IMR-90 (cell line): ENCODE data around the gene AIFM2. TPM values are rescaled to one million over a fixed set of nuclear protein-coding genes. Genes with fewer than 3 reads are reported as not detected.

Source experiments
- ATAC-seq: fragments of 200-7000 bp; cut with Tn5 transposase; 2 replicates; pipeline ENCODE4 v1.9.1; 2020; ENCODE audit warnings: low read depth, mild to moderate bottlenecking, moderate library complexity
- BruUV-seq: library from RNA; stranded (reverse); fragments of 400-500 nt; replicated peaks from 2 replicates; lab custom pipeline; 2021; lab: Mats Ljungman, UMichigan
- CTCF ChIA-PET: fragments of 300-600 bp; formaldehyde crosslinking; extraction: SDS; loops from one replicate; lab custom pipeline; 2021; ENCODE audit warnings: antibody characterized with exemption; lab: Yijun Ruan, JAX
- POLR2A ChIA-PET: fragments of 300-600 bp; sonication (Branson Sonifier 250); formaldehyde crosslinking; loops from one replicate; lab custom pipeline; 2022; ENCODE audit warnings: antibody characterized with exemption; ENCODE audit not compliant: unreplicated experiment; lab: Charles Lee
- DNase-seq: peaks from one replicate; pipeline ENCODE4 v3.0.0; 2013
- H2AFZ ChIP-seq: replicated peaks from 2 replicates; pipeline ENCODE3; 2013; ENCODE audit warnings: low read length, mild to moderate bottlenecking; ENCODE audit not compliant: poor library complexity
- H2AK5ac ChIP-seq: 2 replicates; pipeline ENCODE4 v1.6.1; 2013; ENCODE audit warnings: low read depth, low read length, inconsistent platforms
- H2AK9ac ChIP-seq: replicated peaks from 2 replicates; pipeline ENCODE3; 2013; ENCODE audit warnings: mild to moderate bottlenecking, low read depth, low read length, moderate library complexity; ENCODE audit not compliant: poor library complexity
- H2BK120ac ChIP-seq: 2 replicates; pipeline ENCODE4 v1.6.1; 2013; ENCODE audit warnings: low read depth, low read length, inconsistent platforms
- H2BK15ac ChIP-seq: 3 replicates; pipeline ENCODE4 v1.6.1; 2013; ENCODE audit warnings: low read depth, low read length, inconsistent platforms
- H2BK20ac ChIP-seq: 2 replicates; pipeline ENCODE4 v1.6.1; 2013; ENCODE audit warnings: low read depth, mild to moderate bottlenecking, inconsistent platforms, low read length, moderate library complexity
- H2BK5ac ChIP-seq: 2 replicates; pipeline ENCODE4 v1.6.1; 2013; ENCODE audit warnings: mild to moderate bottlenecking, low read depth, low read length, inconsistent platforms; ENCODE audit not compliant: poor library complexity, severe bottlenecking
- H3K14ac ChIP-seq: replicated peaks from 2 replicates; pipeline ENCODE4 v1.6.1; 2013; ENCODE audit warnings: low read depth, low read length, inconsistent platforms
- H3K18ac ChIP-seq: 2 replicates; pipeline ENCODE4 v1.6.1; 2013; ENCODE audit warnings: low read depth, low read length, control low read depth
- H3K23ac ChIP-seq: 2 replicates; pipeline ENCODE4 v1.6.1; 2013; ENCODE audit warnings: low read depth, low read length, inconsistent platforms
- H3K27ac ChIP-seq: 2 replicates; pipeline ENCODE4 v1.5.1; 2013; ENCODE audit warnings: mild to moderate bottlenecking, control low read depth, low read length; ENCODE audit not compliant: insufficient read depth
- H3K27me3 ChIP-seq: 2 replicates; pipeline ENCODE4 v1.6.1; 2013; ENCODE audit warnings: low read length; ENCODE audit not compliant: control insufficient read depth, insufficient read depth
- H3K36me3 ChIP-seq: 2 replicates; pipeline ENCODE4 v1.6.1; 2013; ENCODE audit warnings: low read length, mixed read lengths; ENCODE audit not compliant: control insufficient read depth, insufficient read depth
- H3K4ac ChIP-seq: 2 replicates; pipeline ENCODE4 v1.6.1; 2013; ENCODE audit warnings: low read depth, low read length, inconsistent platforms
- H3K4me1 ChIP-seq: 2 replicates; pipeline ENCODE4 v1.6.1; 2013; ENCODE audit warnings: low read length, mixed read lengths; ENCODE audit not compliant: control insufficient read depth, insufficient read depth
- H3K4me2 ChIP-seq: 2 replicates; pipeline ENCODE4 v1.6.1; 2013; ENCODE audit warnings: low read depth, mild to moderate bottlenecking, control low read depth, low read length, moderate library complexity
- H3K4me3 ChIP-seq: 2 replicates; pipeline ENCODE4 v1.5.1; 2013; ENCODE audit warnings: low read depth, mild to moderate bottlenecking, control low read depth, low read length, moderate library complexity; ENCODE audit not compliant: insufficient read depth
- H3K56ac ChIP-seq: 2 replicates; pipeline ENCODE4 v1.6.1; 2013; ENCODE audit warnings: low read length, inconsistent platforms; ENCODE audit not compliant: insufficient read depth; ENCODE audit errors: extremely low read depth
- H3K79me1 ChIP-seq, 2 experiments: 2 replicates each; pipeline ENCODE4 v1.6.1; 2013; ENCODE audit warnings: low read length in 2 of 2, inconsistent platforms in 1 of 2, low read depth in 1 of 2
- H3K9ac ChIP-seq: 2 replicates; pipeline ENCODE4 v1.6.1; 2013; ENCODE audit warnings: low read depth, low read length, control low read depth
- H3K9me1 ChIP-seq: 2 replicates; pipeline ENCODE4 v1.6.1; 2013; ENCODE audit warnings: low read length, inconsistent platforms; ENCODE audit not compliant: insufficient read depth
- H3K9me3 ChIP-seq: 2 replicates; pipeline ENCODE4 v1.6.1; 2013; ENCODE audit warnings: low read length; ENCODE audit not compliant: control insufficient read depth, insufficient read depth
- H4K20me1 ChIP-seq: 2 replicates; pipeline ENCODE4 v1.6.1; 2013; ENCODE audit warnings: low read length, inconsistent platforms; ENCODE audit not compliant: insufficient read depth
- H4K5ac ChIP-seq: 2 replicates; pipeline ENCODE4 v1.6.1; 2013; ENCODE audit warnings: mild to moderate bottlenecking, low read depth, low read length, control low read depth
- H4K8ac ChIP-seq, 2 experiments: 2 replicates each; pipeline ENCODE4 v1.6.1; 2013; ENCODE audit warnings: low read depth in 2 of 2, low read length in 2 of 2, control low read depth in 1 of 2, inconsistent platforms in 1 of 2
- H4K91ac ChIP-seq: 2 replicates; pipeline ENCODE4 v1.6.1; 2013; ENCODE audit warnings: low read depth, low read length, inconsistent platforms; ENCODE audit not compliant: insufficient read depth
- CEBPB ChIP-seq: IDR thresholded peaks from 2 replicates; pipeline ENCODE4 v1.6.1; 2012; ENCODE audit warnings: low read depth, low read length, improper control_type of control experiment
- ELK1 ChIP-seq: fragments of 150-350 bp; IDR thresholded peaks from 2 replicates; pipeline ENCODE4 v1.6.1; 2016; ENCODE audit warnings: low read depth, mild to moderate bottlenecking, low read length, moderate library complexity, borderline replicate concordance
- FOS ChIP-seq: fragments of 150-350 bp; IDR thresholded peaks from 2 replicates; pipeline ENCODE4 v1.6.1; 2016; ENCODE audit warnings: low read depth, low read length
- MAFK ChIP-seq: IDR thresholded peaks from 2 replicates; pipeline ENCODE4 v1.6.1; 2012; ENCODE audit warnings: low read depth, low read length, improper control_type of control experiment
- MAZ ChIP-seq: IDR thresholded peaks from 2 replicates; pipeline ENCODE4 v1.6.1; 2012; ENCODE audit warnings: low read depth, mild to moderate bottlenecking, low read length, improper control_type of control experiment, moderate library complexity, borderline replicate concordance
- MXI1 ChIP-seq: IDR thresholded peaks from 2 replicates; pipeline ENCODE4 v1.6.1; 2012; ENCODE audit warnings: low read depth, mild to moderate bottlenecking, low read length, moderate library complexity, borderline replicate concordance
- NFE2L2 ChIP-seq: fragments of 150-350 bp; IDR thresholded peaks from 2 replicates; pipeline ENCODE4 v1.6.1; 2016; ENCODE audit warnings: low read depth, mild to moderate bottlenecking, low read length
- POLR2A ChIP-seq: IDR thresholded peaks from 2 replicates; pipeline ENCODE4 v1.6.1; 2012; ENCODE audit warnings: mild to moderate bottlenecking, low read depth, low read length
- RAD21 ChIP-seq: IDR thresholded peaks from 2 replicates; pipeline ENCODE4 v1.6.1; 2012; ENCODE audit warnings: low read length, improper control_type of control experiment
- RCOR1 ChIP-seq: IDR thresholded peaks from 2 replicates; pipeline ENCODE4 v1.6.1; 2012; ENCODE audit warnings: mild to moderate bottlenecking, low read length, improper control_type of control experiment; ENCODE audit not compliant: insufficient replicate concordance
- RFX5 ChIP-seq: IDR thresholded peaks from 2 replicates; pipeline ENCODE4 v1.8.0; 2012; ENCODE audit warnings: low read depth, mild to moderate bottlenecking, low read length, moderate library complexity
- SMC3 ChIP-seq: fragments of 150-350 bp; IDR thresholded peaks from 2 replicates; pipeline ENCODE4 v1.6.1; 2016; ENCODE audit warnings: low read depth, mild to moderate bottlenecking, antibody characterized with exemption, low read length, moderate library complexity
- USF2 ChIP-seq: fragments of 150-350 bp; IDR thresholded peaks from 2 replicates; pipeline ENCODE4 v1.6.1; 2017; ENCODE audit warnings: mild to moderate bottlenecking, antibody characterized with exemption, low read length, low read depth
- WGBS, 2 experiments: methylation state at CpG; one replicate each; pipeline versions ENCODE4 v1.1.5 to v1.1.7; 2013; ENCODE audit warnings: missing lambda C conversion rate in 2 of 2; ENCODE audit not compliant: insufficient read length in 1 of 2; ENCODE audit errors: extremely low coverage in 2 of 2; 5-methylcytosine and 5-hydroxymethylcytosine counted together
- dilution Hi-C: fragments of 300-500 bp; cut with HindIII; formaldehyde crosslinking; loops from one replicate; pipeline ENCODE4 v1.14.3; 2018; ENCODE audit warnings: low sequenced_read_pairs; ENCODE audit not compliant: unreplicated experiment
- in situ Hi-C: fragments of 300-500 bp; cut with MboI; formaldehyde crosslinking; loops from 3 replicates; pipeline ENCODE4 v1.14.3; 2019; ENCODE audit warnings: low sequenced_read_pairs, inconsistent platforms, mixed read lengths
- intact Hi-C: fragments of 100-400 bp; cut with micrococcal nuclease; formaldehyde crosslinking; loops from 2 replicates; pipeline ENCODE4 v1.10.0; 2022
- polyA plus RNA-seq, 3 experiments: library from polyadenylated mRNA; depleted of rRNA; stranded (reverse); fragments of >200 nt; gene quantifications; 2 replicates each; pipeline ENCODE4 v1.2.3, GENCODE V29; 2012; ENCODE audit warnings: low replicate concordance in 1 of 3
- total RNA-seq: library from RNA; depleted of rRNA; stranded (reverse); fragments of >200 nt; gene quantifications from 2 replicates; pipeline ENCODE4 v1.2.3, GENCODE V29; 2012
- TF ChIP-seq, protein P1 (sequence below): conservative IDR thresholded peaks from 2 replicates; pipeline ENCODE4 v1.5.1; 2012; ENCODE audit warnings: mild to moderate bottlenecking, low read depth, low read length, improper control_type of control experiment

The AIFM2 gene
- total and polyA plus RNA-seq, 2 of the 4 experiments (the other 2 are of a cell fraction): 2.0 to 4.6 TPM

DNA sequence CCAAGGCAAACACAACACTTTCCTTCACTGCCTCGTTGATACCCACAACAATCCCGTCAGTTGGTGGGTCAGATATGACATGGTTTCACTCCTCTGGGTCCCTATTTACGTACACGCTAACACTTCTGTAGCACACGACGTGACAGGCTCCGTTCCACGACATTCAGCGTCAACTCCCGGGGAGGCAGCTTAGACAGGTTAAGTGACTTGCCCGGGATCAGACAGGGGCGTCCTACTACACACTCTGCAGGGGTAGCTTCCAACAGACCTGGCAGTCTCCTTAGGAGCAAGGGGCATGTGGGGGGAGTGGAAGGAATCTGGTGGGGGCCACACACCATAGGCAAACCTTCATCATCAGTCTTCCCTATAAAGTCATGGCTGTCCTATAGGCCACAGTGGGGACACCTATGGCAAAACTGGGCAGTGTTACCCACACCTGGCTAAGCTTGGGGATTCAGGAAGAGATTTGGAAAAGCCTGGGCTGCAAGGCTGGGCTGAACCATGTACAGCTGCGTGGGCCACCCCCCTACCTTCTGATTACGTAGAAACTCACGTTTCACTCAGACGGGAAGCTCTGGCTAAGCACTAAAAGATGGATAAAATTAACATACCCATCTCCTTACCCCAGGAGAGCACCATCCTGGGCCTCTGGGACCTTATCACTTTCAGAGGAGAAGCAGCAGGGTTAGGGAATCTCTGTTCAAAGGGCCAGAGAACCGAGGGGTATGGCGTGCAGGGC, 11.9 kb upstream of the AIFM2 start:
- Histone ChIP-seq H3K79me1 (peaks cover 32 to 54% of the 10 kb centered on the region in 2 experiments), H3K36me3 (peaks cover 14% of the 10 kb centered on the region), H3K27me3 (no peaks in the 10 kb centered on the region), H4K5ac (no peak overlapping the region), H3K4ac (no peak overlapping the region), H3K4me3 (no peak overlapping the region), H2AK9ac (no peak overlapping the region), H4K20me1 (peaks cover 42% of the 10 kb centered on the region), H3K23ac (peak overlapping the region; percentile 19; the same call in 1 of the 2 replicates), H3K18ac (no peak overlapping the region), H3K4me1 (peaks cover 11% of the 10 kb centered on the region), H3K27ac (no peak overlapping the region), H2BK5ac (no peak overlapping the region), H3K9me3 (no peaks in the 10 kb centered on the region), H4K8ac (peak overlapping the region in 1 of 2 experiments; percentile 6; a peak in 2 of 4 replicates), H4K91ac (no peak overlapping the region), H3K4me2 (peak overlapping the region; percentile 63; the same call in 1 of the 2 replicates), H2BK20ac (no peak overlapping the region), H3K9me1 (peaks cover 13% of the 10 kb centered on the region; the same call in 1 of the 2 replicates), H3K14ac (no peak overlapping the region; the same call in 1 of the 2 replicates), H2BK120ac (no peak overlapping the region), H2BK15ac (no peak overlapping the region), H3K56ac (no peak overlapping the region), H3K9ac (peak overlapping the region; percentile 40; the same call in 1 of the 2 replicates), H2AFZ (no peak overlapping the region), H2AK5ac (0 out of 2 replicates have a peak overlapping the region, but pooled peaks have one; percentile 50)
- intact Hi-C loops (loop anchor here (10.0 kb wide), 2 partner anchors 170 to 340 kb away; partner anchors contain the start of gene COL13A1), in situ Hi-C loops (no loop called here), dilution Hi-C loops (no loop called here)
- BruUV-seq: no TSS peak
- CTCF ChIA-PET: interaction anchor here (0.9 to 1.6 kb wide), 2 partner anchors 10 to 29 kb away, joined by 3 to 6 read pairs; no protein-coding TSS in a partner anchor
- ATAC-seq: no peak
- 94% methylated on average over 10 of the region's 18 CpGs; no CpG with 5 or more reads in 1 of the 2 experiments for WGBS, 2 experiments
- POLR2A ChIA-PET: no interaction called here
- no peak for DNase-seq
- TF ChIP-seq NFE2L2 (no peak), MXI1 (no peak), POLR2A (no peak), MAFK (no peak), SMC3 (no peak), CEBPB (no peak), RAD21 (no peak), RFX5 (no peak), USF2 (no peak), RCOR1 (no peak), ELK1 (no peak), MAZ (no peak), FOS (no peak)
- TF ChIP-seq, protein P1, sequence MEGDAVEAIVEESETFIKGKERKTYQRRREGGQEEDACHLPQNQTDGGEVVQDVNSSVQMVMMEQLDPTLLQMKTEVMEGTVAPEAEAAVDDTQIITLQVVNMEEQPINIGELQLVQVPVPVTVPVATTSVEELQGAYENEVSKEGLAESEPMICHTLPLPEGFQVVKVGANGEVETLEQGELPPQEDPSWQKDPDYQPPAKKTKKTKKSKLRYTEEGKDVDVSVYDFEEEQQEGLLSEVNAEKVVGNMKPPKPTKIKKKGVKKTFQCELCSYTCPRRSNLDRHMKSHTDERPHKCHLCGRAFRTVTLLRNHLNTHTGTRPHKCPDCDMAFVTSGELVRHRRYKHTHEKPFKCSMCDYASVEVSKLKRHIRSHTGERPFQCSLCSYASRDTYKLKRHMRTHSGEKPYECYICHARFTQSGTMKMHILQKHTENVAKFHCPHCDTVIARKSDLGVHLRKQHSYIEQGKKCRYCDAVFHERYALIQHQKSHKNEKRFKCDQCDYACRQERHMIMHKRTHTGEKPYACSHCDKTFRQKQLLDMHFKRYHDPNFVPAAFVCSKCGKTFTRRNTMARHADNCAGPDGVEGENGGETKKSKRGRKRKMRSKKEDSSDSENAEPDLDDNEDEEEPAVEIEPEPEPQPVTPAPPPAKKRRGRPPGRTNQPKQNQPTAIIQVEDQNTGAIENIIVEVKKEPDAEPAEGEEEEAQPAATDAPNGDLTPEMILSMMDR: no peak
